PC-3 (cell line): ENCODE data around the gene ZNF407. TPM values are rescaled to one million over a fixed set of nuclear protein-coding genes. Genes with fewer than 3 reads are reported as not detected.
A peak's percentile ranks its signal among the peaks of the same experiment; 100 is the strongest.

ENCODE experiments used
- ATAC-seq: fragments of 200-7000 bp; cut with Tn5 transposase; 2 replicates; pipeline ENCODE4 v1.9.1; 2020; ENCODE audit warnings: mild to moderate bottlenecking, moderate library complexity
- BruUV-seq: library from RNA; stranded (reverse); fragments of 400-500 nt; replicated peaks from 2 replicates; lab custom pipeline; 2021; lab: Mats Ljungman, UMichigan
- CTCF ChIA-PET: fragments of 300-600 bp; sonication (Branson Sonifier 250); formaldehyde crosslinking; loops from one replicate; lab custom pipeline; 2022; ENCODE audit warnings: antibody characterized with exemption; lab: Charles Lee
- POLR2A ChIA-PET: fragments of 300-600 bp; sonication (Branson Sonifier 250); formaldehyde crosslinking; loops from one replicate; lab custom pipeline; 2022; ENCODE audit warnings: antibody characterized with exemption; ENCODE audit not compliant: unreplicated experiment; lab: Charles Lee
- DNase-seq: peaks from one replicate; pipeline ENCODE4 v3.0.0-alpha.2; 2015
- H2AFZ ChIP-seq: fragments of 300-600 bp; sonication (generic); 2 replicates; pipeline ENCODE4 v1.6.0; 2016; ENCODE audit warnings: antibody characterized with exemption, low read length
- H3F3A ChIP-seq: fragments of 300-600 bp; sonication (generic); one replicate; pipeline ENCODE4 v1.6.0; 2017; ENCODE audit warnings: antibody characterized with exemption, low read length, control low read depth, mild to moderate bottlenecking; ENCODE audit not compliant: unreplicated experiment
- H3K27ac ChIP-seq: fragments of 300-600 bp; sonication (generic); 2 replicates; pipeline ENCODE4 v1.5.1; 2016; ENCODE audit warnings: mild to moderate bottlenecking, low read length
- H3K27me3 ChIP-seq: fragments of 300-600 bp; sonication (generic); 2 replicates; pipeline ENCODE4 v1.6.1; 2016; ENCODE audit warnings: low read length, mixed read lengths
- H3K36me3 ChIP-seq: fragments of 300-600 bp; sonication (generic); 2 replicates; pipeline ENCODE4 v1.6.1; 2016; ENCODE audit warnings: low read depth, mixed run types, low read length, mixed read lengths
- H3K4me1 ChIP-seq: fragments of 300-600 bp; sonication (generic); 2 replicates; pipeline ENCODE4 v1.5.1; 2016; ENCODE audit warnings: low read length; ENCODE audit not compliant: insufficient read depth
- H3K4me2 ChIP-seq: fragments of 300-600 bp; sonication (generic); 2 replicates; pipeline ENCODE4 v1.6.0; 2016; ENCODE audit warnings: low read length
- H3K4me3 ChIP-seq: fragments of 300-600 bp; sonication (generic); 2 replicates; pipeline ENCODE4 v1.5.1; 2016; ENCODE audit warnings: mild to moderate bottlenecking, low read length, mixed read lengths
- H3K79me2 ChIP-seq: fragments of 300-600 bp; sonication (generic); 2 replicates; pipeline ENCODE4 v1.6.1; 2017; ENCODE audit warnings: low read length, mixed read lengths
- H3K9ac ChIP-seq: fragments of 300-600 bp; sonication (generic); 2 replicates; pipeline ENCODE4 v1.6.0; 2016; ENCODE audit warnings: mild to moderate bottlenecking, low read length
- H3K9me2 ChIP-seq: fragments of 300-600 bp; sonication (generic); replicated peaks from 2 replicates; pipeline ENCODE4 v1.6.1; 2016; ENCODE audit warnings: mixed run types, low read length, mixed read lengths
- H3K9me3 ChIP-seq: fragments of 300-600 bp; sonication (generic); 2 replicates; pipeline ENCODE4 v1.6.1; 2016; ENCODE audit warnings: low read length, mixed read lengths
- H4K20me1 ChIP-seq: fragments of 300-600 bp; sonication (generic); 2 replicates; pipeline ENCODE4 v1.6.1; 2016; ENCODE audit warnings: low read length, mixed read lengths
- CTCF ChIP-seq: fragments of 300-600 bp; sonication (generic); conservative IDR thresholded peaks from 2 replicates; pipeline ENCODE4 v1.5.1; 2017; ENCODE audit warnings: antibody characterized with exemption, low read depth, mild to moderate bottlenecking, low read length
- EZH2 ChIP-seq: fragments of 300-600 bp; sonication (generic); IDR thresholded peaks from one replicate; pipeline ENCODE4 v1.6.1; 2017; ENCODE audit warnings: antibody characterized with exemption, mild to moderate bottlenecking, low read length; ENCODE audit not compliant: unreplicated experiment
- EZH2phosphoT487 ChIP-seq: fragments of 300-600 bp; sonication (generic); IDR thresholded peaks from 2 replicates; pipeline ENCODE4 v1.6.1; 2018; ENCODE audit warnings: mild to moderate bottlenecking, antibody characterized with exemption, low read length, borderline replicate concordance
- intact Hi-C: fragments of 100-400 bp; cut with micrococcal nuclease; formaldehyde crosslinking; loops from 2 replicates; pipeline ENCODE4 v1.9.0; 2023
- total RNA-seq: library from RNA; depleted of rRNA; stranded (reverse); fragments of >200 nt; gene quantifications from 2 replicates; pipeline ENCODE4 v1.2.3, GENCODE V29; 2014

Gene ZNF407
- total RNA-seq, 1 experiment from 2014 or later, result 9.3 TPM

GRCh38 chr18:75071866-75072671 lies 474.4 kb downstream of the ZNF407 start:
- Histone ChIP-seq H3K9me2 (no peaks in the 10 kb centered on the region), H3K4me3 (peak overlapping the region; percentile 62; the same call in 1 of the 2 replicates), H2AFZ (no peak overlapping the region; the same call in 1 of the 2 replicates), H3K27ac (peak overlapping the region; percentile 87), H3K27me3 (no peaks in the 10 kb centered on the region), H3F3A (peaks cover 6% of the 10 kb centered on the region), H3K9me3 (no peaks in the 10 kb centered on the region), H3K4me1 (peaks cover 26% of the 10 kb centered on the region), H3K79me2 (no peaks in the 10 kb centered on the region), H3K9ac (peak overlapping the region; percentile 58), H4K20me1 (no peaks in the 10 kb centered on the region), H3K36me3 (no peaks in the 10 kb centered on the region), H3K4me2 (peak overlapping the region; percentile 91)
- CTCF ChIA-PET, result no interaction called here
- BruUV-seq, result no TSS peak
- POLR2A ChIA-PET, result no interaction called here
- TF ChIP-seq EZH2phosphoT487 (no peak), CTCF (no peak), EZH2 (no peak)
- intact Hi-C loops, result loop anchor here (1.0 to 2.0 kb wide), 3 partner anchors 121 to 175 kb away; no protein-coding TSS in a partner anchor
- ATAC-seq, result no peak
- no peak for DNase-seq

- BruUV-seq, result no TSS peak
- no peaks in the 10 kb centered on the region for H4K20me1 ChIP-seq
Observed at GRCh38 chr18:75072672-75073371, 475.2 kb downstream of the ZNF407 start.

More at GRCh38 chr18:75072672-75073371, 475.2 kb downstream of the ZNF407 start:
- H3K4me1 ChIP-seq, result peaks cover 26% of the 10 kb centered on the region
- no peaks in the 10 kb centered on the region for H3K9me2 ChIP-seq
- POLR2A ChIA-PET, result no interaction called here
- no peak overlapping the region for H3K4me2 ChIP-seq
- intact Hi-C loops, result no loop called here
- ATAC-seq (no peak), DNase-seq (no peak)
- H3K9me3 ChIP-seq, result 0 out of 2 replicates have a peak, but pooled peaks cover 2% of the 10 kb centered on the region
- H3K27ac ChIP-seq, result no peak overlapping the region
- H2AFZ ChIP-seq, result no peak overlapping the region
- CTCF ChIA-PET, result no interaction called here
- no peaks in the 10 kb centered on the region for H3K36me3 ChIP-seq
- H3K79me2 ChIP-seq, result no peaks in the 10 kb centered on the region
- no peaks in the 10 kb centered on the region for H3K27me3 ChIP-seq
- H3K4me3 ChIP-seq, result no peak overlapping the region
- TF ChIP-seq EZH2phosphoT487 (no peak), EZH2 (no peak), CTCF (no peak)
- H3F3A ChIP-seq, result peaks cover 6% of the 10 kb centered on the region
- no peak overlapping the region for H3K9ac ChIP-seq
